ENCODE data around the gene PLA2G4E.

The PLA2G4E gene

GRCh38 chr15:41952013-41952563 is 68.8 kb downstream of the PLA2G4E start:
- DNase-seq, result no peak

GRCh38 chr15:41951571-41951970 is 69.3 kb downstream of the PLA2G4E start:
- DNase-seq, result no peak

- no peak for DNase-seq
Observed at GRCh38 chr15:41950489-41950888, 70.4 kb downstream of the PLA2G4E start.

GRCh38 chr15:41950127-41950483 is 70.7 kb downstream of the PLA2G4E start:
- no peak for DNase-seq

DNA sequence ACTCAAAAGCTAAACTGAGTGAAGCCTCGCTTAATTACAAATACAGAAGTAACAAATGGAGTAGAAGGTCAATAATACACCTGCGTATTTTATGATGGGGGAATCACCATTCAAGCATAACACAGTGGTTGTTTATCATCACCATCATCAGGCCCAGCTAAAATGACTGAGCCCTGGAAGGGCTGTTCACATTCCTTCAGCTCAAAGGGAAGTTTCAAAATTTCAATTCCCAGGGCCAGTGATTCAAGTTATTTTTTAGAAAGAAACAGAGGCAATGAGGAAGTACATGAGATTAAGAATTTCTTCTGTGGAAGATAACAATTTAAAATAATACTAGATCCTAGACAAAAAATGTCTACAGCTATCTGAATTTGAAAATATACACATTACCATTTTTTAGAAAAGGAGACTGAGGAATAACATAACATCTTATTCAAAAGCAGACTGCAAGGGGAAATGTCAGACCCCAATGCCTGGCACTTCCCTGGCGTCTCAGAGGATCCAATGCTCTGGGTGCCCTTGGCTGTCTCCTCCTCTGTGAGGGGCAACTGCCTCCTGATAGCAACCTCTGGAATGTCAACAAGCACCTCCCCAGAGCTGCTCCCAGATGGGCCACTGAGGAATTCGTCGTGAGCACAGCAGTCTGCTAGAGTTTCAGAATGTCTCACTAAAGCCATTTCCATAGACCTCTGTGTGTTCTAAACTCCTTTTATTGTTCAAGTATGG is 71.3 kb downstream of the PLA2G4E start:
- no peak for DNase-seq

GRCh38 chr15:41948490-41948889 is 72.4 kb downstream of the PLA2G4E start:
- no peak for DNase-seq

DNA sequence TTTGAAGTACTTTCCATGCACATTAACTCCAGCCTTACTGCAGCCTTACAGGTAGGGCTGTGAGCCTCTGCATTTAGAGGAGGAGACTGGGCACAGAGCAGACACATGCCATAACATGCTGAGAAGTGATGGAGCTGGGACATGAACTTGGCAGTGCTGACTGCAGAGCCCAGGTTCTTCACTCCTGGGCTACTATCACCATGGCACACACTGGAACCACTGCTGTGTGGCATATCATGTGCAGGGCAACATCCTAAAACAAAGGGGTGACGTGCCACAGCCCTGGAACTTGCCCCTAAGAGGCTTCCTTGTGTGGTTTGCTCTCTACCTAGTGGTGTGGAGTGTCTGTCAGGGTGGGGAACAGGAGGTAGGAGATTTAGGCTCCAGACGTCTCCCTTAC is 73.9 kb downstream of the PLA2G4E start:
- no peak for DNase-seq

DNA sequence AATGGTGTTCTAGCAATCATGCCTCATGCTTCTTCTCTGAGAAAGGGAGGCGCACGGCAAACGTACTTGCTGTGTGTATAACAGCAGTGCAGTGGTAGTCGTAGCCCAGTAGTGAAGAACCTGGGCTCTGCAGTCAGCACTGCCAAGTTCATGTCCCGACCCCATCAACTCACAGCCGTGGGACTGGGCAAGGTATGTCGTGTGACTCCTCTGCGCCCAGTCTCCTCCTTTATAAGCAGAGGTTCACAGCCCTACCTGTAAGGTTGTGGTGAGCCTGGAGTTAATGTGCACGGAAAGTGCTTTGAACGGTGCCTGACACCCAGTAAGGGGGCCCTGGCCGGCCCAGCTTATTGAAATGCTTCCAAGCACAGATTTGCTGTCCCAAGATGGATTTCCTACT is 75.1 kb downstream of the PLA2G4E start:
- no peak for DNase-seq

GRCh38 chr15:41945221-41945620 is 75.6 kb downstream of the PLA2G4E start:
- DNase-seq, result no peak

DNA sequence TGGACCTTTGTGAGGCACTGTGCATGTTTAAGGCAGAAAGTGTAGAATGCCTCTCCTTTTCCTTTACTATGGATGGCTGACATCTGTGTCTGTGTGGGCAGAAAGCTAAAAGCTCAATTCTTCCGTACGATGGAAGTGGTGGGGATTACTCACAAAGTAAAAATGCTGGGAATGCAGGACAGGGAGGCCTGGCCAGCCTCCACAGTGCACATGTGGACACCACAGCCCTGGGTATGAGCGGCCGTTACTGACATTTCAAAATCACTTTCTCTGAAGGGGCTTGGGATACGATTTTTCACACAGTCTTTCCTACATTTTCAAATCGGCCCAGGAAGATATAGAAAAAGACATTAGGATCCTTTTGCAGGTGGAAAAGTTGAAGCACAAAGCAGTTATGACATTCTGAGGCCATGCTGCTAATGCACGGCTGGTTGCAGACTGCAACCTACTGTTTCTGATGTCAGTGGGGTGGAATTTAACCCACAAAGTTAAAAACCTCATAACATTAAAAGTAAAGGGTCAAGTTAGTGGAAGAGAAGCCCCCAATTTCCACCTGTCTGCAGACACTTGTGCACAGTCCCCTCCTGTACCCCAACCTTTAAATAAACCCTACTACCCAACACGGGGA is 76.4 kb downstream of the PLA2G4E start:
- DNase-seq, result no peak

GRCh38 chr15:41943543-41944312 is 77.1 kb downstream of the PLA2G4E start:
- DNase-seq, result no peak

- DNase-seq, result no peak
Observed at GRCh38 chr15:41942886-41943285, 78.0 kb downstream of the PLA2G4E start.

DNA sequence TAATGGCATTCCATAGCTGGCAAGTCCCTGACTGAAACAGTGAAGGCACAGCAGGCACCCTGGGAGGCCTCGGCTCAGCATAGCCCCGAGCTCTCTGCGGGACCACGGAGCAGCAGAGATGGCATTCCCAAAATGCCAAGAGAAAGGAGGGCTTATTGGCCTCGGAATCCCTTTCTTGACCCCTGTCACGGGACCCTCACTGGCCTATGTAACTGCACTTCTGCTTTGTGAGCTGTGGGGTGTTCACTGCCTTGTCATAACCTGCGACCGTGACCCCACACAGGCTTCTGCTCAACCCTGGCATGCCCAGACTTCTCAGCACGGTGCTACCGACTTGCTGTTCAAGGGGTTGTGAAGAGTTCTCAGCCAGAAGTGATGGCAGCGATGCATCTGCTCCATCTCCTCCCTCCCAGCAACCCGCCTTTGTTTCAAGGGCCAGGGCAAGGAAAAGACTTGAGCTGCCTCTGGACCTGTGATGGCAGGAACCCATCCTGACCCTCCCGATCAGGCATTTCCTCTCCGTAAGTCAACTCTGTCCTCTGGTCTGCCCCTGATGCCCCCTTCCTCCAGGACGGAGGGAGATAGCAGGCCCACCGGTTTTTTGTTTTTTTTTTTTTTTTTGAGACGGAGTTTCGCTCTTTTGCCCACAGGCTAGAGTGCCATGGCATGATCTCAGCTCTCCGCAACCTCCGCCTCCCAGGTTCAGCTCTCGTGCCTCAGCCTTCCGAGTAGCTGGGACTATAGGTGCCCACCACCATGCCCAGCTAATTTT is 79.0 kb downstream of the PLA2G4E start:
- DNase-seq, result no peak

- DNase-seq, result no peak
Observed at GRCh38 chr15:41940441-41940857, 80.4 kb downstream of the PLA2G4E start.

- no peak for DNase-seq
Observed at GRCh38 chr15:41939986-41940385, 80.9 kb downstream of the PLA2G4E start.

- DNase-seq, result no peak
Observed at GRCh38 chr15:41937568-41937923, 83.3 kb downstream of the PLA2G4E start.

DNA sequence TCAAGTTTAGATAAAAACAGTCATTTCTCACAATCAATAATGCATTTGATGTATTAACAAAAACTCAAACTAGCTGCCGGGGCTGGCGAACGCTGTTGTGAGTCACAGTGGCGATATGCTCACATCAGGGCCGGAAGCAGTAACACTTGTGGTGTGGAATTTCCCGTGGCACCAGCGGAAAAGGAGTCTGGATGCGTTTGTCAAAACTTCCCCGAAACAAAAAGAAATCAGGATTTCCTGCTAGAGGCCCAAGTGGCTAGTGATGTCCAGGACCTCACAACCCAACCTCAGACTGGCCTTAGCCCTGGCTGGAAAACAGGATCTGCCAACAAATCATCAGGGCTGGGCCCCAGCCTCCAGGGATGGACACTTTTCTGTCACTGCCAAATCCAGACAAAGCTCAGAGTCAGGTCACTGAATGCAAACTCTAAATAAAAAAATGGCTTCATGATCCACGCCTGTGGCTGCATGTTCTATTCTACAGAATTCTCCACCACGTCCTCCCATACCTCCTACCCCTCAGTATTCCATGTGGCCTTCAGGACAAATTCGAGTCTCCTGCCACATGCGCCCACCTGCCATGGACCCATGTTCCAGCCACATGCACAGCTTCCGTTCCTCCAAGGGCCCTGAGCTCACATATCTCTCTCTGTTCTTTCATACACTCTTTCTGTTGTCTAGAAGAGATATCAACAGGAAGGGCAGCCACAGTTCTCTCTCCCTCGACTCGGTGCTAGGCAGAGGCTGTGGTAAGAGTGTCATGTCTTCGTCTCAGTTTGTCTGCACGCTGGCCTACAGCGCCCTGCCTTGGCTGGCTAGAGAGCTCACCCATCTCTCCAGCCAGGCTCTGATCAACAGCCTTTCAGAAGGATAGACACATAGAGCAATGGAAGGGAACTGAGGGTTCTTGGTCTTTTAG is 83.9 kb downstream of the PLA2G4E start:
- DNase-seq, result no peak

DNA sequence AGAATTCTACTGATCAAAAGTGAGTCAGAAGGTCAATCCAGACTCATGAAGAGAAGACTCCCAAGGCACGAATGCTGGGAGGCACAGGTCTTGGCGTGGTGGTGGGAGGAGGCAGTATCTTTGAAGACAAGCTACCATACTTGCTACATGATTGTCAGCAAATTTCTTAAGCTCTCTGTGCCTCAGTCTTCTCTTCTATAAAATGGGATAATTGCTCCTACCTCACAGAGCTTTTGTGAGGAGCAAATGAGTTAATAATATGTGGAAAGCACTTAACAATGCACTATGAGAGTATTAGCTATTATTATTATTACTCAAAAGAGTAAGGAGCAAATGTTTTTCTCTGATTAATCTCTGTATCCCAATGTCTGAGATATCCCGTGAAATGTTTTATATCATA is 84.7 kb downstream of the PLA2G4E start:
- DNase-seq, result no peak

DNA sequence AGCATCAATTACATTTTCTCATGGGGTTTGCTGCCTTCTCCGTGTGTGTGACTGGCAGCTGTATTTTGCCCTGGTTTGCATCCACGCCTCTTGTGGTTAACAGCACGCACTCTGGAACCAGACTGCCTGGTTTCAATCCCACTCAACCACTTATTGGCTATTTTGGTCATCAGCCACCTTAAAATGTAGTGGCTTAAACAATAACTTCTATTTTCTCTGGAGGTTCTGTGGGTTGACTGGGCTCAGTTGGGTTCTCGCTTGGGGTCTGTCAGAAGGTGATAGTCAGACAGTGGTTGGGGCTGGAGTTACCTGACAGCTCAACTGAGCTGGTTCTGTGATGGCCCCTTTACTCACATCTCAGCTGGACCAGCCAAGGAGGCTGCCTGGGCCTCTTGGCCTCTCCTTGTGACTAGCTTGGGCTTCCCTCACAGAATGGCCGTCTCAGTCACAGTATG is 85.2 kb downstream of the PLA2G4E start:
- no peak for DNase-seq

DNA sequence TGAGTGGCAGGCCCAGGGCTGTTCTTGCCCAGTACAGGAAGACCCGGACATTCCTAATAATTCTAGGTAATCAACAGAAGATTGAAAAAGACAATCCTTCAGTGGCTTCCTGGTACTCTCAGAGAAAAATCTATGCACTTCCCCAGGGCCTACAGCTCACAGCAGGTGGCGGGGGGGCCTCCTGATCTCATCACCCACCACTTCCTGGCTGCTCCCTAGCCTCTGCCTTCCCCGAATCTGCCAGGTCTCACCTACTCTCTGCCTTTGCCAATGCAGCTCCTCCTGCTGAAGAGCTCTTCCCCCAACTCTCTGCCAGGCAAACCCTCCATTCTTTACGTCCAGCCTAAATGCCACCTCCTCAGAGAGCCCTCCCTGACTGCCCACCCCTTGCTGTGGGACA is 86.0 kb downstream of the PLA2G4E start:
- DNase-seq, result no peak

- no peak for DNase-seq
Observed at GRCh38 chr15:41933771-41934170, 87.1 kb downstream of the PLA2G4E start.

GRCh38 chr15:41933326-41933725 is 87.5 kb downstream of the PLA2G4E start:
- DNase-seq, result no peak
